ENCODE measurements around the gene CBX8.

Gene CBX8

DNA sequence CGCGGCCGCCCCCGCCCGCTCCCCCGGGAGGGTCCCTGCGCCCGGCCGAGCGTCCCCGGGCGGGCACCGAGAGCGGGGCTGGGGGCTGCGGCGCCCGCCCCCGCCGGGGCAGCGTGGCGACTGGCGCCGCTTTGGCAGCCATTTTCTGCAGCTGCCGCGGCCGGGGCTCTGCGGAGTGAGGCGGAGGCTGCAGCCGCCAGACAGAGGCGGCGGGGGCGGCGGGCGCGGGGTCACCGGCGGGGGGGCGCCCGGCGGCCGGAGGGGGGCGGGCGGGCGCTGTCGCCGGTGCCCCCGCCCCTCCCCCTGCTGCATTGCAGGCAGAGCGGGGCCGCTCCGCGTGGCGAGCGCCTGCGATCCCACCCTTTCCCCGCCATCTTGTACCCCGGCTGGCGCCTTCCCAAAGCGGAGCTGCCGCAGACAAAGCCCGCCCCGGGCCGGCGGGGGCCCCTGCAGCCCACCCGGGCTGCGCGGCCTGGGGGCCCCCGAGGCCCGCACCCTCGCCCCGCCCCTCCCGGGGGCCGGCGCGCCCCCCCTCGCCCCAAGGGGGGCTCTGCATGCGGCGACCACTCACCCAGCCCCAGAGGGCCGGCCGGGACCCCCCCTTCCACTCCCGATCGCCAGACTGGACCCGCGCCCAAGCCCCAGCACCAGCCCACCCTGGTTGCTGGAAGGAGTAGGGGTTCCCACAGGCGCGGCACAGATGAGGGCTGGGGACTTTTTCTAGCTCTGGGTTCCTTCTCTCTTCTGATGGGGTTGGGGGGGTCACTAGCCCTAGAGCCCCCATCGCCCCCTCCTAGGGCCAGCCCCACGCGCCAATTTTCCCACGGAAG is 16.6 kb upstream of the CBX8 start:
- Histone ChIP-seq H3K4me2 (ENCODE audit: low read length) (peak overlapping the region; percentile 92), H3K79me2 (ENCODE audit: control insufficient read depth, low read length) (no peaks in the 10 kb centered on the region), H3F3A (ENCODE audit: control insufficient read depth, insufficient read depth) (no peaks in the 10 kb centered on the region), H3K4me1 (ENCODE audit: control insufficient read depth, low read length) (peaks cover 38% of the 10 kb centered on the region), H3K4me3 (ENCODE audit: low read length) (peak overlapping the region; percentile 57), H3K27me3 (ENCODE audit: control insufficient read depth, low read length) (peaks cover 39% of the 10 kb centered on the region), H3K36me3 (ENCODE audit: control insufficient read depth, low read length) (no peaks in the 10 kb centered on the region), H3K27ac (ENCODE audit: low read depth, low read length) (no peak overlapping the region), H3K9me3 (ENCODE audit: control insufficient read depth, insufficient read depth, low read length) (no peaks in the 10 kb centered on the region), H4K20me1 (ENCODE audit: control insufficient read depth, insufficient read depth, low read depth, low read length) (no peaks in the 10 kb centered on the region), H3K9me2 (replicated peaks; ENCODE audit: control insufficient read depth, low read length) (no peaks in the 10 kb centered on the region)
- TF ChIP-seq EZH2phosphoT487 (IDR thresholded peaks at IDR 0.05; ENCODE audit: borderline replicate concordance, low read length), result no peak
- TF ChIP-seq, protein P1, sequence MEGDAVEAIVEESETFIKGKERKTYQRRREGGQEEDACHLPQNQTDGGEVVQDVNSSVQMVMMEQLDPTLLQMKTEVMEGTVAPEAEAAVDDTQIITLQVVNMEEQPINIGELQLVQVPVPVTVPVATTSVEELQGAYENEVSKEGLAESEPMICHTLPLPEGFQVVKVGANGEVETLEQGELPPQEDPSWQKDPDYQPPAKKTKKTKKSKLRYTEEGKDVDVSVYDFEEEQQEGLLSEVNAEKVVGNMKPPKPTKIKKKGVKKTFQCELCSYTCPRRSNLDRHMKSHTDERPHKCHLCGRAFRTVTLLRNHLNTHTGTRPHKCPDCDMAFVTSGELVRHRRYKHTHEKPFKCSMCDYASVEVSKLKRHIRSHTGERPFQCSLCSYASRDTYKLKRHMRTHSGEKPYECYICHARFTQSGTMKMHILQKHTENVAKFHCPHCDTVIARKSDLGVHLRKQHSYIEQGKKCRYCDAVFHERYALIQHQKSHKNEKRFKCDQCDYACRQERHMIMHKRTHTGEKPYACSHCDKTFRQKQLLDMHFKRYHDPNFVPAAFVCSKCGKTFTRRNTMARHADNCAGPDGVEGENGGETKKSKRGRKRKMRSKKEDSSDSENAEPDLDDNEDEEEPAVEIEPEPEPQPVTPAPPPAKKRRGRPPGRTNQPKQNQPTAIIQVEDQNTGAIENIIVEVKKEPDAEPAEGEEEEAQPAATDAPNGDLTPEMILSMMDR (IDR thresholded peaks at IDR 0.05; ENCODE audit: low read depth, low read length, poor library complexity, severe bottlenecking), result no peak

- Histone ChIP-seq H3K4me1 (ENCODE audit: control insufficient read depth, low read length) (peaks cover 38% of the 10 kb centered on the region), H3K9me2 (replicated peaks; ENCODE audit: control insufficient read depth, low read length) (no peaks in the 10 kb centered on the region), H3K9me3 (ENCODE audit: control insufficient read depth, insufficient read depth, low read length) (no peaks in the 10 kb centered on the region), H3K27ac (ENCODE audit: low read depth, low read length) (no peak overlapping the region), H3K79me2 (ENCODE audit: control insufficient read depth, low read length) (no peaks in the 10 kb centered on the region), H3K27me3 (ENCODE audit: control insufficient read depth, low read length) (peaks cover 48% of the 10 kb centered on the region), H3F3A (ENCODE audit: control insufficient read depth, insufficient read depth) (no peaks in the 10 kb centered on the region), H3K4me2 (ENCODE audit: low read length) (peak overlapping the region; percentile 92), H3K4me3 (ENCODE audit: low read length) (peak overlapping the region; percentile 57), H3K36me3 (ENCODE audit: control insufficient read depth, low read length) (no peaks in the 10 kb centered on the region), H4K20me1 (ENCODE audit: control insufficient read depth, insufficient read depth, low read depth, low read length) (no peaks in the 10 kb centered on the region)
- no peak; the same call in 1 of the 2 replicates for TF ChIP-seq EZH2phosphoT487 (IDR thresholded peaks at IDR 0.05; ENCODE audit: borderline replicate concordance, low read length)
- TF ChIP-seq, protein P1 (IDR thresholded peaks at IDR 0.05; ENCODE audit: low read depth, low read length, poor library complexity, severe bottlenecking), result no peak
Observed at GRCh38 chr17:79812353-79813258, 15.7 kb upstream of the CBX8 start.

- Histone ChIP-seq H3K4me3 (ENCODE audit: low read length) (peak overlapping the region; percentile 57), H3K4me1 (ENCODE audit: control insufficient read depth, low read length) (peaks cover 38% of the 10 kb centered on the region)
- TF ChIP-seq EZH2phosphoT487 (IDR thresholded peaks at IDR 0.05; ENCODE audit: borderline replicate concordance, low read length), result peak; percentile 61; the same call in 1 of the 2 replicates
- TF ChIP-seq, protein P1 (IDR thresholded peaks at IDR 0.05; ENCODE audit: low read depth, low read length, poor library complexity, severe bottlenecking), result no peak
Observed at GRCh38 chr17:79811868-79812352, 15.0 kb upstream of the CBX8 start.

More at GRCh38 chr17:79811868-79812352, 15.0 kb upstream of the CBX8 start:
- no peaks in the 10 kb centered on the region for H3K9me3 ChIP-seq (ENCODE audit: control insufficient read depth, insufficient read depth, low read length)
- no peak overlapping the region for H3K27ac ChIP-seq (ENCODE audit: low read depth, low read length)
- H3K36me3 ChIP-seq (ENCODE audit: control insufficient read depth, low read length), result no peaks in the 10 kb centered on the region
- H3F3A ChIP-seq (ENCODE audit: control insufficient read depth, insufficient read depth), result no peaks in the 10 kb centered on the region
- peak overlapping the region; percentile 92 for H3K4me2 ChIP-seq (ENCODE audit: low read length)
- H3K79me2 ChIP-seq (ENCODE audit: control insufficient read depth, low read length), result no peaks in the 10 kb centered on the region
- H4K20me1 ChIP-seq (ENCODE audit: control insufficient read depth, insufficient read depth, low read depth, low read length), result no peaks in the 10 kb centered on the region
- peaks cover 55% of the 10 kb centered on the region for H3K27me3 ChIP-seq (ENCODE audit: control insufficient read depth, low read length)
- H3K9me2 ChIP-seq (replicated peaks; ENCODE audit: control insufficient read depth, low read length), result no peaks in the 10 kb centered on the region
